HEK293 (cell line): ENCODE measurements around the gene HOXA4.

Experiments used
- GLIS1 ChIP-seq: fragments of 450-650 bp; formaldehyde crosslinking; IDR thresholded peaks from 2 replicates; pipeline ENCODE4 v1.5.1; 2016; ENCODE audit warnings: missing biosample characterization, missing genetic modification characterization
- HOXC10 ChIP-seq: sonication (generic); formaldehyde crosslinking; IDR thresholded peaks from 2 replicates; pipeline ENCODE4 v1.8.1; 2023; ENCODE audit warnings: mild to moderate bottlenecking, missing genetic modification reagents
- REPIN1 ChIP-seq: fragments of 450-650 bp; formaldehyde crosslinking; IDR thresholded peaks from 2 replicates; pipeline ENCODE4 v1.5.1; 2017; ENCODE audit warnings: missing biosample characterization, missing genetic modification characterization, low read depth
- SCRT1 ChIP-seq: fragments of 450-650 bp; formaldehyde crosslinking; IDR thresholded peaks from 2 replicates; pipeline ENCODE4 v1.5.1; 2016; ENCODE audit warnings: missing biosample characterization, missing genetic modification characterization, borderline replicate concordance
- YY2 ChIP-seq: fragments of 450-650 bp; formaldehyde crosslinking; IDR thresholded peaks from 2 replicates; pipeline ENCODE4 v1.5.1; 2016; ENCODE audit warnings: missing biosample characterization, missing genetic modification characterization
- ZBTB1 ChIP-seq: fragments of 450-650 bp; formaldehyde crosslinking; IDR thresholded peaks from 2 replicates; pipeline ENCODE4 v1.5.1; 2016; ENCODE audit warnings: missing biosample characterization, missing genetic modification characterization
- ZBTB11 ChIP-seq: fragments of 450-650 bp; formaldehyde crosslinking; conservative IDR thresholded peaks from 2 replicates; pipeline ENCODE4 v1.5.1; 2016; ENCODE audit warnings: low read depth, missing biosample characterization, missing genetic modification characterization
- ZBTB17 ChIP-seq: fragments of 450-650 bp; formaldehyde crosslinking; IDR thresholded peaks from 2 replicates; pipeline ENCODE4 v1.5.1; 2016; ENCODE audit warnings: missing biosample characterization, missing genetic modification characterization
- ZBTB20 ChIP-seq: fragments of 450-650 bp; formaldehyde crosslinking; IDR thresholded peaks from 2 replicates; pipeline ENCODE4 v1.5.1; 2016; ENCODE audit warnings: missing biosample characterization, missing genetic modification characterization
- ZNF138 ChIP-seq: fragments of 450-650 bp; formaldehyde crosslinking; IDR thresholded peaks from 2 replicates; pipeline ENCODE4 v1.5.1; 2016; ENCODE audit warnings: missing biosample characterization, missing genetic modification characterization, borderline replicate concordance
- ZNF155 ChIP-seq: fragments of 450-650 bp; formaldehyde crosslinking; IDR thresholded peaks from 2 replicates; pipeline ENCODE4 v1.5.1; 2016; ENCODE audit warnings: missing biosample characterization, missing genetic modification characterization
- ZNF214 ChIP-seq: fragments of 450-650 bp; formaldehyde crosslinking; IDR thresholded peaks from 2 replicates; pipeline ENCODE4 v1.5.1; 2017; ENCODE audit warnings: missing biosample characterization, mild to moderate bottlenecking, missing genetic modification characterization, borderline replicate concordance
- ZNF23 ChIP-seq: fragments of 450-650 bp; formaldehyde crosslinking; IDR thresholded peaks from 2 replicates; pipeline ENCODE4 v1.5.1; 2016; ENCODE audit warnings: missing biosample characterization, missing genetic modification characterization, borderline replicate concordance
- ZNF266 ChIP-seq: fragments of 450-650 bp; formaldehyde crosslinking; IDR thresholded peaks from 2 replicates; pipeline ENCODE4 v1.5.1; 2016; ENCODE audit warnings: missing biosample characterization, missing genetic modification characterization, low read depth
- ZNF280D ChIP-seq: fragments of 450-650 bp; formaldehyde crosslinking; IDR thresholded peaks from 2 replicates; pipeline ENCODE4 v1.5.1; 2016; ENCODE audit warnings: missing biosample characterization, missing genetic modification characterization
- ZNF366 ChIP-seq: fragments of 450-650 bp; formaldehyde crosslinking; conservative IDR thresholded peaks from 2 replicates; pipeline ENCODE4 v1.5.1; 2016; ENCODE audit warnings: missing biosample characterization, missing genetic modification characterization
- ZNF48 ChIP-seq: fragments of 450-650 bp; formaldehyde crosslinking; IDR thresholded peaks from 2 replicates; pipeline ENCODE4 v1.5.1; 2016; ENCODE audit warnings: missing biosample characterization, missing genetic modification characterization
- ZNF510 ChIP-seq: fragments of 450-650 bp; formaldehyde crosslinking; IDR thresholded peaks from 2 replicates; pipeline ENCODE4 v1.5.1; 2018; ENCODE audit warnings: mild to moderate bottlenecking, missing genetic modification characterization, missing biosample characterization; ENCODE audit not compliant: insufficient replicate concordance
- ZSCAN18 ChIP-seq: fragments of 450-650 bp; formaldehyde crosslinking; IDR thresholded peaks from 2 replicates; pipeline ENCODE4 v1.5.1; 2016; ENCODE audit warnings: missing biosample characterization, missing genetic modification characterization
- TF ChIP-seq, protein P1 (sequence below): fragments of 450-650 bp; formaldehyde crosslinking; IDR thresholded peaks from 2 replicates; pipeline ENCODE4 v1.5.1; 2016; ENCODE audit warnings: missing biosample characterization, missing genetic modification characterization, borderline replicate concordance
- TF ChIP-seq, protein P2 (sequence below): fragments of 450-650 bp; formaldehyde crosslinking; IDR thresholded peaks from 2 replicates; pipeline ENCODE4 v1.5.1; 2016; ENCODE audit warnings: missing biosample characterization, missing genetic modification characterization
- TF ChIP-seq, protein P3 (sequence below): fragments of 450-650 bp; formaldehyde crosslinking; IDR thresholded peaks from 2 replicates; pipeline ENCODE4 v1.5.0; 2017; ENCODE audit warnings: missing biosample characterization, missing genetic modification characterization, borderline replicate concordance
- TF ChIP-seq, protein P4 (sequence below): fragments of 450-650 bp; formaldehyde crosslinking; IDR thresholded peaks from 2 replicates; pipeline ENCODE4 v1.5.1; 2016; ENCODE audit warnings: missing biosample characterization, missing genetic modification characterization, low read depth

Gene HOXA4

DNA sequence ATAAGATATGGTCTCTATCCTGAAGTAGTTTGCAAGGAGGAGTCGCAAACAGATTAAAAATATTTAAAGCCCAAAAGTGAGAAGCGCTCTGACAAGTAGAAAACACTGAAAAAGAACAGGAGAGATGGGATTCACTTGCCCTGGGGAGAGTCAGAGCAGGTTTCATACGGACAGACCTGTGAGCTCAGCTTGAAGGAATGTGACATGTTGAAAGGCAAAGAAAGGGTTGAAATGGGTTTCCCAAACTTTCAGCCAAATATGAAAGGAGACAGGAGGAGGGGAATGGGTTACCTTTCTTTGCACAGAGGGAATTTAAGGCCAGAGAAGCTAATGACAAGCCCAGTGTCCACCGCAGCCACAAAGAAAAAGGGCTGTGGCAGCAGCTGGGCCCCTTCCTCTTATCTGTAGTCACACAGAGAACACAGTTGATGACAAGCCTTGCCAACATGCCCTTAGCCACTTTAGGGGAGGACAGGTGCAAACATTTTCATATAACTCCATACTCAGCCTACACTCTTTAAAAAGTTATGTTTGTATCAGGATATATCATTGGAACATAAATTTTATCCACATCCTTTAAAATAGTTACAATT, 49.6 kb downstream of the HOXA4 start (continued):
- no peak for TF ChIP-seq ZNF280D (tag by site-specific recombination)
- no peak for TF ChIP-seq ZBTB20 (tag by site-specific recombination)
- no peak for TF ChIP-seq ZNF48
- no peak for TF ChIP-seq SCRT1 (tag by site-specific recombination)
- peak; percentile 53; the same call in 1 of the 2 replicates for TF ChIP-seq ZBTB17 (tag by site-specific recombination)
- TF ChIP-seq ZBTB1 = no peak
- TF ChIP-seq, protein P1, sequence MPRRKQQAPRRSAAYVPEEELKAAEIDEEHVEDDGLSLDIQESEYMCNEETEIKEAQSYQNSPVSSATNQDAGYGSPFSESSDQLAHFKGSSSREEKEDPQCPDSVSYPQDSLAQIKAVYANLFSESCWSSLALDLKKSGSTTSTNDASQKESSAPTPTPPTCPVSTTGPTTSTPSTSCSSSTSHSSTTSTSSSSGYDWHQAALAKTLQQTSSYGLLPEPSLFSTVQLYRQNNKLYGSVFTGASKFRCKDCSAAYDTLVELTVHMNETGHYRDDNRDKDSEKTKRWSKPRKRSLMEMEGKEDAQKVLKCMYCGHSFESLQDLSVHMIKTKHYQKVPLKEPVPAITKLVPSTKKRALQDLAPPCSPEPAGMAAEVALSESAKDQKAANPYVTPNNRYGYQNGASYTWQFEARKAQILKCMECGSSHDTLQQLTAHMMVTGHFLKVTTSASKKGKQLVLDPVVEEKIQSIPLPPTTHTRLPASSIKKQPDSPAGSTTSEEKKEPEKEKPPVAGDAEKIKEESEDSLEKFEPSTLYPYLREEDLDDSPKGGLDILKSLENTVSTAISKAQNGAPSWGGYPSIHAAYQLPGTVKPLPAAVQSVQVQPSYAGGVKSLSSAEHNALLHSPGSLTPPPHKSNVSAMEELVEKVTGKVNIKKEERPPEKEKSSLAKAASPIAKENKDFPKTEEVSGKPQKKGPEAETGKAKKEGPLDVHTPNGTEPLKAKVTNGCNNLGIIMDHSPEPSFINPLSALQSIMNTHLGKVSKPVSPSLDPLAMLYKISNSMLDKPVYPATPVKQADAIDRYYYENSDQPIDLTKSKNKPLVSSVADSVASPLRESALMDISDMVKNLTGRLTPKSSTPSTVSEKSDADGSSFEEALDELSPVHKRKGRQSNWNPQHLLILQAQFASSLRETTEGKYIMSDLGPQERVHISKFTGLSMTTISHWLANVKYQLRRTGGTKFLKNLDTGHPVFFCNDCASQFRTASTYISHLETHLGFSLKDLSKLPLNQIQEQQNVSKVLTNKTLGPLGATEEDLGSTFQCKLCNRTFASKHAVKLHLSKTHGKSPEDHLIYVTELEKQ (tag by site-specific recombination) = no peak
- TF ChIP-seq ZNF366 (tag by site-specific recombination) = no peak
- no peak for TF ChIP-seq ZNF23 (tag by site-specific recombination)
- TF ChIP-seq, protein P2, sequence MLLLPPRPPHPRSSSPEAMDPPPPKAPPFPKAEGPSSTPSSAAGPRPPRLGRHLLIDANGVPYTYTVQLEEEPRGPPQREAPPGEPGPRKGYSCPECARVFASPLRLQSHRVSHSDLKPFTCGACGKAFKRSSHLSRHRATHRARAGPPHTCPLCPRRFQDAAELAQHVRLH (tag by site-specific recombination) = no peak
- TF ChIP-seq, protein P3, sequence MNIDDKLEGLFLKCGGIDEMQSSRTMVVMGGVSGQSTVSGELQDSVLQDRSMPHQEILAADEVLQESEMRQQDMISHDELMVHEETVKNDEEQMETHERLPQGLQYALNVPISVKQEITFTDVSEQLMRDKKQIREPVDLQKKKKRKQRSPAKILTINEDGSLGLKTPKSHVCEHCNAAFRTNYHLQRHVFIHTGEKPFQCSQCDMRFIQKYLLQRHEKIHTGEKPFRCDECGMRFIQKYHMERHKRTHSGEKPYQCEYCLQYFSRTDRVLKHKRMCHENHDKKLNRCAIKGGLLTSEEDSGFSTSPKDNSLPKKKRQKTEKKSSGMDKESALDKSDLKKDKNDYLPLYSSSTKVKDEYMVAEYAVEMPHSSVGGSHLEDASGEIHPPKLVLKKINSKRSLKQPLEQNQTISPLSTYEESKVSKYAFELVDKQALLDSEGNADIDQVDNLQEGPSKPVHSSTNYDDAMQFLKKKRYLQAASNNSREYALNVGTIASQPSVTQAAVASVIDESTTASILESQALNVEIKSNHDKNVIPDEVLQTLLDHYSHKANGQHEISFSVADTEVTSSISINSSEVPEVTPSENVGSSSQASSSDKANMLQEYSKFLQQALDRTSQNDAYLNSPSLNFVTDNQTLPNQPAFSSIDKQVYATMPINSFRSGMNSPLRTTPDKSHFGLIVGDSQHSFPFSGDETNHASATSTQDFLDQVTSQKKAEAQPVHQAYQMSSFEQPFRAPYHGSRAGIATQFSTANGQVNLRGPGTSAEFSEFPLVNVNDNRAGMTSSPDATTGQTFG = no peak
- no peak for TF ChIP-seq HOXC10 (CRISPR knock-in tag)
- no peak for TF ChIP-seq ZNF266 (tag by site-specific recombination)
- no peak for TF ChIP-seq REPIN1 (tag by site-specific recombination)
- no peak for TF ChIP-seq ZNF138
- no peak for TF ChIP-seq ZSCAN18 (tag by site-specific recombination)
- TF ChIP-seq ZNF214 (tag by site-specific recombination) = no peak
- TF ChIP-seq, protein P4, sequence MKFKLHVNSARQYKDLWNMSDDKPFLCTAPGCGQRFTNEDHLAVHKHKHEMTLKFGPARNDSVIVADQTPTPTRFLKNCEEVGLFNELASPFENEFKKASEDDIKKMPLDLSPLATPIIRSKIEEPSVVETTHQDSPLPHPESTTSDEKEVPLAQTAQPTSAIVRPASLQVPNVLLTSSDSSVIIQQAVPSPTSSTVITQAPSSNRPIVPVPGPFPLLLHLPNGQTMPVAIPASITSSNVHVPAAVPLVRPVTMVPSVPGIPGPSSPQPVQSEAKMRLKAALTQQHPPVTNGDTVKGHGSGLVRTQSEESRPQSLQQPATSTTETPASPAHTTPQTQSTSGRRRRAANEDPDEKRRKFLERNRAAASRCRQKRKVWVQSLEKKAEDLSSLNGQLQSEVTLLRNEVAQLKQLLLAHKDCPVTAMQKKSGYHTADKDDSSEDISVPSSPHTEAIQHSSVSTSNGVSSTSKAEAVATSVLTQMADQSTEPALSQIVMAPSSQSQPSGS (tag by site-specific recombination) = no peak
- TF ChIP-seq YY2 (tag by site-specific recombination) = no peak
- no peak for TF ChIP-seq GLIS1 (tag by site-specific recombination)
- no peak for TF ChIP-seq ZNF510 (tag by site-specific recombination)
- TF ChIP-seq ZBTB11 = no peak
- TF ChIP-seq ZNF155 (tag by site-specific recombination) = no peak
- TF ChIP-seq, all 188 proteins: peak for 4
